SK-N-SH (cell line): Measurements from ENCODE around the gene LRP5. TPM values are rescaled to one million over a fixed set of nuclear protein-coding genes. Genes with fewer than 3 reads are reported as not detected.

Source experiments
- CTCF ChIA-PET: fragments of 300-600, 350-600 bp; formaldehyde crosslinking; extraction: SDS; loops from one replicate; lab custom pipeline; 2021; lab: Yijun Ruan, JAX
- POLR2A ChIA-PET: fragments of 350-600 bp; sonication (Branson Sonifier 250); formaldehyde crosslinking; extraction: SDS; loops from one replicate; lab custom pipeline; 2020; ENCODE audit warnings: antibody characterized with exemption, inconsistent platforms; lab: Yijun Ruan, JAX
- DNase-seq: peaks from one replicate; pipeline ENCODE4 v3.0.0; 2012
- H2AFZ ChIP-seq: fragments of 200-600 bp; sonication (generic); 2 replicates; pipeline ENCODE4 v1.8.1; 2016; ENCODE audit warnings: antibody characterized with exemption, mild to moderate bottlenecking, low read depth
- H3F3A ChIP-seq: fragments of 200-600 bp; sonication (generic); replicated peaks from 2 replicates; pipeline ENCODE3; 2016; ENCODE audit warnings: antibody characterized with exemption, mild to moderate bottlenecking; ENCODE audit not compliant: insufficient read depth
- H3K27ac ChIP-seq, 2 experiments: fragments of 200-500 bp in 1 of 2; fragments of 200-600 bp in 1 of 2; sonication (Bioruptor generic) in 1 of 2; sonication (generic), shearing (Covaris generic) in 1 of 2; 2 replicates each; pipeline versions ENCODE4 v1.5.1 to v1.6.1; 2014 to 2016; ENCODE audit warnings: low read depth in 2 of 2, inconsistent platforms in 1 of 2, low read length in 1 of 2, mild to moderate bottlenecking in 1 of 2, mixed read lengths in 1 of 2
- H3K27me3 ChIP-seq: fragments of 200-600 bp; sonication (generic), shearing (Covaris generic); 2 replicates; pipeline ENCODE4 v1.6.1; 2016; ENCODE audit warnings: mixed run types; ENCODE audit not compliant: insufficient read depth
- H3K36me3 ChIP-seq, 2 experiments: fragments of 200-500 bp in 1 of 2; fragments of 200-600 bp in 1 of 2; sonication (Bioruptor generic) in 1 of 2; sonication (generic) in 1 of 2; replicated peaks in 1 of 2; 2 replicates each; pipeline versions ENCODE3 to v1.5.1; 2014 to 2016; ENCODE audit warnings: low read length in 1 of 2, mild to moderate bottlenecking in 1 of 2; ENCODE audit not compliant: insufficient read depth in 2 of 2, control insufficient read depth in 1 of 2
- H3K4me1 ChIP-seq, 2 experiments: fragments of 200-500 bp in 1 of 2; fragments of 200-600 bp in 1 of 2; sonication (Bioruptor generic) in 1 of 2; sonication (generic), shearing (Covaris generic) in 1 of 2; 2 replicates each; pipeline versions ENCODE4 v1.5.1 to v1.6.1; 2014 to 2016; ENCODE audit warnings: low read depth in 1 of 2, low read length in 1 of 2, mixed run types in 1 of 2; ENCODE audit not compliant: insufficient read depth in 2 of 2, control insufficient read depth in 1 of 2
- H3K4me2 ChIP-seq: fragments of 200-600 bp; sonication (generic), shearing (Covaris generic); 2 replicates; pipeline ENCODE4 v1.6.1; 2017; ENCODE audit warnings: mixed run types
- H3K4me3 ChIP-seq, 2 experiments: fragments of 200-500 bp in 1 of 2; fragments of 200-600 bp in 1 of 2; sonication (Bioruptor generic) in 1 of 2; sonication (generic), shearing (Covaris generic) in 1 of 2; 2 replicates each; pipeline versions ENCODE4 v1.5.1 to v1.8.1; 2014 to 2016; ENCODE audit warnings: low read depth in 2 of 2, inconsistent platforms in 1 of 2, low read length in 1 of 2, mild to moderate bottlenecking in 1 of 2, mixed read lengths in 1 of 2, moderate library complexity in 1 of 2
- H3K79me2 ChIP-seq: fragments of 200-600 bp; sonication (generic); 2 replicates; pipeline ENCODE4 v1.8.1; 2017; ENCODE audit warnings: mild to moderate bottlenecking; ENCODE audit not compliant: insufficient read depth
- H3K9ac ChIP-seq: fragments of 200-600 bp; sonication (generic); 2 replicates; pipeline ENCODE4 v1.6.1; 2017; ENCODE audit warnings: mixed run types
- H3K9me2 ChIP-seq: fragments of 200-600 bp; sonication (generic); 2 replicates; pipeline ENCODE4 v1.6.1; 2017; ENCODE audit warnings: mixed run types
- H3K9me3 ChIP-seq: fragments of 200-600 bp; sonication (generic); 2 replicates; pipeline ENCODE4 v1.6.1; 2017; ENCODE audit warnings: mixed run types, mild to moderate bottlenecking, moderate library complexity
- H4K20me1 ChIP-seq: fragments of 200-600 bp; sonication (generic); 2 replicates; pipeline ENCODE4 v1.6.1; 2017; ENCODE audit warnings: mild to moderate bottlenecking, mixed run types; ENCODE audit not compliant: insufficient read depth
- ELF1 ChIP-seq: IDR thresholded peaks from 2 replicates; pipeline ENCODE4 v1.4.0; 2012
- FOXM1 ChIP-seq: IDR thresholded peaks from 2 replicates; pipeline ENCODE4 v1.4.0; 2012; ENCODE audit warnings: low read depth, mild to moderate bottlenecking
- GATA2 ChIP-seq: sonication (generic); formaldehyde crosslinking; IDR thresholded peaks from 2 replicates; pipeline ENCODE4 v1.5.0; 2020; ENCODE audit warnings: mild to moderate bottlenecking, missing genetic modification reagents
- JUND ChIP-seq: IDR thresholded peaks from 2 replicates; pipeline ENCODE4 v1.4.0; 2012
- MEF2A ChIP-seq: IDR thresholded peaks from 2 replicates; pipeline ENCODE4 v1.4.0; 2012; ENCODE audit warnings: low read depth, borderline replicate concordance
- NFIC ChIP-seq: IDR thresholded peaks from 2 replicates; pipeline ENCODE4 v1.4.0; 2012; ENCODE audit warnings: borderline replicate concordance
- RCOR1 ChIP-seq: fragments of 150-350 bp; IDR thresholded peaks from 2 replicates; pipeline ENCODE4 v1.6.1; 2017; ENCODE audit warnings: antibody characterized with exemption, low read length
- SMC3 ChIP-seq: IDR thresholded peaks from 2 replicates; pipeline ENCODE4 v1.6.1; 2012; ENCODE audit warnings: low read depth, low read length, improper control_type of control experiment
- YY1 ChIP-seq: IDR thresholded peaks from 2 replicates; pipeline ENCODE4 v1.4.0; 2012; ENCODE audit warnings: low read depth, mild to moderate bottlenecking
- WGBS: methylation state at CpG from one replicate; pipeline ENCODE4 v1.1.6; 2017; ENCODE audit warnings: low lambda C conversion rate; 5-methylcytosine and 5-hydroxymethylcytosine counted together
- polyA plus RNA-seq, 3 experiments: library from polyadenylated mRNA; depleted of rRNA; stranded (reverse); fragments of >200 nt; gene quantifications; 2 replicates each; pipeline ENCODE4 v1.2.3, GENCODE V29; 2012
- TF ChIP-seq, protein P1 (sequence below): fragments of 150-350 bp; IDR thresholded peaks from 2 replicates; pipeline ENCODE4 v1.6.1; 2016; ENCODE audit warnings: mild to moderate bottlenecking, low read depth, low read length
- TF ChIP-seq, protein P2 (sequence below): IDR thresholded peaks from 2 replicates; pipeline ENCODE4; 2012

The LRP5 gene
- polyA plus RNA-seq, 1 of the 3 experiments (the other 2 are of a cell fraction) = 15.0 TPM

DNA sequence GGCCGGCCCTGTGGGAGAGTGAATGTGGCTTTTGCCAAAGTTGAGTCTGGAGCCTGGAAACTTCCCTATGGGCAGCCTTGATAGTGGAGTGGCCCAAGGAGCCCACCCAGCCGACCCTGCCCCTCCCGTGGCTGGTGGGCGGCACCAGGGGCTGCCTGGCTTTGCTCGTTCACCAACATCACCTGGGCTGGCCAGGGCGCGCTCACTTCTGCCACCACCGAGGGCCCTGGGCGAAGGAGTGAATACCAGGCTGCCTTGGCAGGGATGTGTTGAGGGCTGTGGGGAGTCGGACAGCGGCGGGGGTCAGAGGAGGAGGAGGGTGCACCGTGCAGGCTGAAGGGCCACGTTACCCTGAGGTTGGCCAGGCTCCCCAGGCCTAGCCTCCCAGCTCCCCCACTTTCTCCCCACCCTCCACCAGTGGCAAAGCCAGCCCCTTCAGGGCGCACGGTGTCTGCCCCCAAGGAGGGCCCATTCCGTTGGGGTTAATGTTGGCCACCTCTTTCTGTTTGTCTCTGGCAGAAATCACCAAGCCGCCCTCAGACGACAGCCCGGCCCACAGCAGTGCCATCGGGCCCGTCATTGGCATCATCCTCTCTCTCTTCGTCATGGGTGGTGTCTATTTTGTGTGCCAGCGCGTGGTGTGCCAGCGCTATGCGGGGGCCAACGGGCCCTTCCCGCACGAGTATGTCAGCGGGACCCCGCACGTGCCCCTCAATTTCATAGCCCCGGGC is 125.7 kb downstream of the LRP5 start:
- 93% methylated on average over 20 of the region's 34 CpGs for WGBS
- Histone ChIP-seq H3K9ac (no peak overlapping the region), H3K4me2 (no peak overlapping the region), H3K9me3 (no peaks in the 10 kb centered on the region), H3K4me1 (peaks cover 24 to 34% of the 10 kb centered on the region in 2 experiments; a peak in 3 of 4 replicates), H3K27me3 (no peaks in the 10 kb centered on the region), H4K20me1 (no peaks in the 10 kb centered on the region), H3K79me2 (no peaks in the 10 kb centered on the region), H3F3A (peaks cover 13% of the 10 kb centered on the region), H3K9me2 (no peaks in the 10 kb centered on the region), H3K27ac (peak overlapping the region in 1 of 2 experiments; percentile 40; a peak in 1 of 4 replicates), H3K4me3 (no peak overlapping the region), H3K36me3 (peaks cover 0 to 24% of the 10 kb centered on the region in 2 experiments), H2AFZ (peak overlapping the region; percentile 87; the same call in 1 of the 2 replicates)
- DNase-seq = no peak
- POLR2A ChIA-PET = interaction anchor here (0.9 kb wide), 1 partner anchor 17 kb away, joined by 4 read pairs; no protein-coding TSS in a partner anchor
- no peak for TF ChIP-seq GATA2 (CRISPR knock-in tag)
- no peak for TF ChIP-seq FOXM1
- TF ChIP-seq YY1 = no peak
- TF ChIP-seq, protein P1, sequence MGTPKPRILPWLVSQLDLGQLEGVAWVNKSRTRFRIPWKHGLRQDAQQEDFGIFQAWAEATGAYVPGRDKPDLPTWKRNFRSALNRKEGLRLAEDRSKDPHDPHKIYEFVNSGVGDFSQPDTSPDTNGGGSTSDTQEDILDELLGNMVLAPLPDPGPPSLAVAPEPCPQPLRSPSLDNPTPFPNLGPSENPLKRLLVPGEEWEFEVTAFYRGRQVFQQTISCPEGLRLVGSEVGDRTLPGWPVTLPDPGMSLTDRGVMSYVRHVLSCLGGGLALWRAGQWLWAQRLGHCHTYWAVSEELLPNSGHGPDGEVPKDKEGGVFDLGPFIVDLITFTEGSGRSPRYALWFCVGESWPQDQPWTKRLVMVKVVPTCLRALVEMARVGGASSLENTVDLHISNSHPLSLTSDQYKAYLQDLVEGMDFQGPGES = no peak
- TF ChIP-seq NFIC = no peak
- TF ChIP-seq, protein P2, sequence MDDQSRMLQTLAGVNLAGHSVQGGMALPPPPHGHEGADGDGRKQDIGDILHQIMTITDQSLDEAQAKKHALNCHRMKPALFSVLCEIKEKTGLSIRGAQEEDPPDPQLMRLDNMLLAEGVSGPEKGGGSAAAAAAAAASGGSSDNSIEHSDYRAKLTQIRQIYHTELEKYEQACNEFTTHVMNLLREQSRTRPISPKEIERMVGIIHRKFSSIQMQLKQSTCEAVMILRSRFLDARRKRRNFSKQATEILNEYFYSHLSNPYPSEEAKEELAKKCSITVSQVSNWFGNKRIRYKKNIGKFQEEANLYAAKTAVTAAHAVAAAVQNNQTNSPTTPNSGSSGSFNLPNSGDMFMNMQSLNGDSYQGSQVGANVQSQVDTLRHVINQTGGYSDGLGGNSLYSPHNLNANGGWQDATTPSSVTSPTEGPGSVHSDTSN = no peak
- CTCF ChIA-PET = no interaction called here

GRCh38 chr11:68438658-68439259 is 126.4 kb downstream of the LRP5 start:
- no peak for TF ChIP-seq ELF1
- TF ChIP-seq SMC3 = no peak
- no peak for TF ChIP-seq RCOR1
- TF ChIP-seq MEF2A = no peak
- TF ChIP-seq JUND = no peak
- TF ChIP-seq, all 33 proteins: peak for 0
- Histone ChIP-seq H3K79me2 (no peaks in the 10 kb centered on the region), H2AFZ (no peak overlapping the region), H4K20me1 (no peaks in the 10 kb centered on the region), H3K27ac (no peak overlapping the region), H3K27me3 (no peaks in the 10 kb centered on the region), H3K36me3 (peaks cover 0 to 18% of the 10 kb centered on the region in 2 experiments), H3K9me2 (no peaks in the 10 kb centered on the region), H3K4me2 (no peak overlapping the region), H3F3A (peaks cover 13% of the 10 kb centered on the region), H3K9ac (no peak overlapping the region), H3K4me1 (peaks cover 24 to 34% of the 10 kb centered on the region in 2 experiments; a peak in 3 of 4 replicates), H3K4me3 (no peak overlapping the region), H3K9me3 (no peaks in the 10 kb centered on the region)
- 100% methylated on average over 2 of the region's 6 CpGs for WGBS
- CTCF ChIA-PET = interaction anchor here (1.1 to 1.2 kb wide), 2 partner anchors 141 to 168 kb away, joined by 3 to 4 read pairs; no protein-coding TSS in a partner anchor
- POLR2A ChIA-PET = no interaction called here
- no peak for DNase-seq
